Gastroesophageal sphincter (tissue), 4 donors: ENCODE data around the gene EPHA4. TPM values are rescaled to one million over a fixed set of nuclear protein-coding genes. Genes with fewer than 3 reads are reported as not detected.

Experiments
- ATAC-seq: fragments of 150-250 bp; one replicate; pipeline ENCODE4 v1.9.1; 2016; ENCODE audit warnings: mild to moderate bottlenecking, moderate library complexity
- H3K27ac ChIP-seq, 4 donors: fragments of 200-600 bp; sonication (generic) in 3 of 4; 1 replicate in 3 of 4; 2 replicates in 1 of 4; pipeline ENCODE4 v1.5.1; 2016 to 2019
- H3K27me3 ChIP-seq: fragments of 200-600 bp; sonication (generic); one replicate; pipeline ENCODE4 v1.5.1; 2019
- H3K36me3 ChIP-seq, 2 donors: fragments of 200-600 bp; sonication (generic); one replicate each; pipeline ENCODE4 v1.5.1; 2019; ENCODE audit warnings: control low read depth in 1 of 2
- H3K4me1 ChIP-seq, 3 donors: fragments of 200-600 bp; sonication (generic); 1 replicate in 2 of 3; 2 replicates in 1 of 3; pipeline ENCODE4 v1.5.1; 2016 to 2019; ENCODE audit warnings: control low read depth in 2 of 3
- H3K4me3 ChIP-seq, 2 donors: fragments of 200-600 bp; sonication (generic); one replicate each; pipeline ENCODE4 v1.5.1; 2019; ENCODE audit warnings: mild to moderate bottlenecking in 1 of 2, moderate library complexity in 1 of 2
- H3K9me3 ChIP-seq, 3 donors: fragments of 200-600 bp; sonication (generic); one replicate each; pipeline ENCODE4 v1.5.1; 2017 to 2019; ENCODE audit warnings: control low read depth in 2 of 3
- EP300 ChIP-seq: sonication (generic); formaldehyde crosslinking; IDR thresholded peaks from one replicate; pipeline ENCODE4 v1.6.1; 2017; ENCODE audit warnings: antibody characterized with exemption, mild to moderate bottlenecking
- POLR2A ChIP-seq, 2 donors: fragments of 450-650 bp; IDR thresholded peaks; one replicate each; pipeline ENCODE4 v1.6.1; 2017; ENCODE audit warnings: antibody characterized with exemption in 2 of 2, mild to moderate bottlenecking in 2 of 2, moderate library complexity in 1 of 2
- POLR2AphosphoS5 ChIP-seq: sonication (generic); formaldehyde crosslinking; IDR thresholded peaks from one replicate; pipeline ENCODE4 v1.6.1; 2017; ENCODE audit warnings: antibody characterized with exemption
- WGBS, 2 donors: methylation state at CpG; one replicate each; pipeline ENCODE4 v1.1.5; 2018; ENCODE audit warnings: low coverage in 1 of 2; 5-methylcytosine and 5-hydroxymethylcytosine counted together
- total RNA-seq, 4 donors: library from RNA; depleted of rRNA; stranded (reverse); fragments of >200 nt; gene quantifications; one replicate each; pipeline ENCODE4 v1.1.0, GENCODE V29; 2016
- TF ChIP-seq, protein P1 (sequence below), 4 experiments: fragments of 200-600 bp in 2 of 4; fragments of 450-650 bp in 2 of 4; sonication (generic) in 1 of 4; IDR thresholded peaks; one replicate each; pipeline ENCODE4 v1.5.1; 2017 to 2019; ENCODE audit warnings: antibody characterized with exemption in 4 of 4, mild to moderate bottlenecking in 2 of 4, moderate library complexity in 2 of 4

The EPHA4 gene
- total RNA-seq, 4 donors from 2014 or later: 21.3 to 41.2 (median 31.6) TPM

- Histone ChIP-seq H3K4me1 (peaks cover 0 to 3% (median 0%) of the 10 kb centered on the region in 3 donors), H3K27me3 (no peaks in the 10 kb centered on the region), H3K27ac (no peak overlapping the region), H3K36me3 (no peaks in the 10 kb centered on the region), H3K4me3 (no peak overlapping the region), H3K9me3 (no peaks in the 10 kb centered on the region)
- WGBS, 2 donors: 50 to 61% methylated on average over 2 of the region's 2 CpGs
- no peak for TF ChIP-seq POLR2AphosphoS5
- TF ChIP-seq, protein P1, sequence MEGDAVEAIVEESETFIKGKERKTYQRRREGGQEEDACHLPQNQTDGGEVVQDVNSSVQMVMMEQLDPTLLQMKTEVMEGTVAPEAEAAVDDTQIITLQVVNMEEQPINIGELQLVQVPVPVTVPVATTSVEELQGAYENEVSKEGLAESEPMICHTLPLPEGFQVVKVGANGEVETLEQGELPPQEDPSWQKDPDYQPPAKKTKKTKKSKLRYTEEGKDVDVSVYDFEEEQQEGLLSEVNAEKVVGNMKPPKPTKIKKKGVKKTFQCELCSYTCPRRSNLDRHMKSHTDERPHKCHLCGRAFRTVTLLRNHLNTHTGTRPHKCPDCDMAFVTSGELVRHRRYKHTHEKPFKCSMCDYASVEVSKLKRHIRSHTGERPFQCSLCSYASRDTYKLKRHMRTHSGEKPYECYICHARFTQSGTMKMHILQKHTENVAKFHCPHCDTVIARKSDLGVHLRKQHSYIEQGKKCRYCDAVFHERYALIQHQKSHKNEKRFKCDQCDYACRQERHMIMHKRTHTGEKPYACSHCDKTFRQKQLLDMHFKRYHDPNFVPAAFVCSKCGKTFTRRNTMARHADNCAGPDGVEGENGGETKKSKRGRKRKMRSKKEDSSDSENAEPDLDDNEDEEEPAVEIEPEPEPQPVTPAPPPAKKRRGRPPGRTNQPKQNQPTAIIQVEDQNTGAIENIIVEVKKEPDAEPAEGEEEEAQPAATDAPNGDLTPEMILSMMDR (IDR thresholded peaks at IDR 0.05): no peak
- TF ChIP-seq POLR2A (IDR thresholded peaks at IDR 0.05): no peak
- no peak for TF ChIP-seq EP300
- no peak for ATAC-seq
Observed at GRCh38 chr2:221468317-221468716, 103.8 kb downstream of the EPHA4 start.

GRCh38 chr2:221467610-221468009, 104.5 kb downstream of the EPHA4 start:
- Histone ChIP-seq H3K4me1 (peaks cover 0 to 3% (median 0%) of the 10 kb centered on the region in 3 donors), H3K36me3 (no peaks in the 10 kb centered on the region), H3K4me3 (no peak overlapping the region), H3K27ac (no peak overlapping the region), H3K27me3 (no peaks in the 10 kb centered on the region), H3K9me3 (no peaks in the 10 kb centered on the region)
- 52 to 53% methylated on average over 2 of the region's 2 CpGs for WGBS, 2 donors
- ATAC-seq: no peak
- no peak for TF ChIP-seq POLR2A (IDR thresholded peaks at IDR 0.05)
- TF ChIP-seq POLR2AphosphoS5: no peak
- no peak for TF ChIP-seq EP300
- TF ChIP-seq, protein P1 (IDR thresholded peaks at IDR 0.05): no peak

- Histone ChIP-seq H3K9me3 (no peaks in the 10 kb centered on the region), H3K4me3 (no peak overlapping the region), H3K36me3 (no peaks in the 10 kb centered on the region), H3K27ac (no peak overlapping the region), H3K27me3 (no peaks in the 10 kb centered on the region), H3K4me1 (peaks cover 0 to 3% (median 0%) of the 10 kb centered on the region in 3 donors)
- TF ChIP-seq POLR2A (IDR thresholded peaks at IDR 0.05): no peak
- no peak for TF ChIP-seq EP300
- TF ChIP-seq POLR2AphosphoS5: no peak
- TF ChIP-seq, protein P1 (IDR thresholded peaks at IDR 0.05): no peak
- ATAC-seq: no peak
- 93 to 98% methylated on average over 5 of the region's 5 CpGs for WGBS, 2 donors
Observed at GRCh38 chr2:221466744-221467143, 105.4 kb downstream of the EPHA4 start.

- Histone ChIP-seq H3K4me3 (no peak overlapping the region), H3K36me3 (no peaks in the 10 kb centered on the region), H3K9me3 (no peaks in the 10 kb centered on the region), H3K27ac (no peak overlapping the region), H3K4me1 (peaks cover 0 to 3% (median 0%) of the 10 kb centered on the region in 3 donors), H3K27me3 (no peaks in the 10 kb centered on the region)
- 79 to 93% methylated on average over 5 to 6 of the region's 11 CpGs for WGBS, 2 donors
- ATAC-seq: no peak
- TF ChIP-seq POLR2AphosphoS5 (no peak), POLR2A (IDR thresholded peaks at IDR 0.05) (no peak), EP300 (no peak)
- TF ChIP-seq, protein P1 (IDR thresholded peaks at IDR 0.05): no peak
Observed at GRCh38 chr2:221465776-221466175, 106.3 kb downstream of the EPHA4 start.

- Histone ChIP-seq H3K27ac (no peak overlapping the region), H3K4me3 (no peak overlapping the region), H3K4me1 (peaks cover 0 to 3% (median 0%) of the 10 kb centered on the region in 3 donors), H3K36me3 (no peaks in the 10 kb centered on the region), H3K9me3 (no peaks in the 10 kb centered on the region), H3K27me3 (no peaks in the 10 kb centered on the region)
- TF ChIP-seq EP300 (no peak), POLR2A (IDR thresholded peaks at IDR 0.05) (no peak), POLR2AphosphoS5 (no peak)
- TF ChIP-seq, protein P1 (IDR thresholded peaks at IDR 0.05): no peak
- ATAC-seq: no peak
- 85 to 97% methylated on average over 2 of the region's 2 CpGs for WGBS, 2 donors
Observed at GRCh38 chr2:221464971-221465370, 107.1 kb downstream of the EPHA4 start.
